Activated CD4-positive, CD25-positive, alpha-beta regulatory T cell treated with anti-CD3 and anti-CD28 coated beads, Interleukin-2, amount 50 U/mL, for 24 hours (primary cell): ENCODE results near the gene LDB2.

Experiments used
- ATAC-seq, 2 donors: fragments of 150-1000 bp; cut with Tn5 transposase; one replicate each; pipeline ENCODE4 v1.10.0; 2021; ENCODE audit warnings: mild to moderate bottlenecking in 1 of 2, moderate library complexity in 1 of 2

LDB2 gene

GRCh38 chr4:16717266-16717970 is 181.0 kb downstream of the LDB2 start:
- no peak for ATAC-seq

GRCh38 chr4:16715482-16715881 is 183.0 kb downstream of the LDB2 start:
- no peak for ATAC-seq

- ATAC-seq = no peak
These were observed 184.3 kb downstream of the LDB2 start for GRCh38 chr4:16714191-16714590.

DNA sequence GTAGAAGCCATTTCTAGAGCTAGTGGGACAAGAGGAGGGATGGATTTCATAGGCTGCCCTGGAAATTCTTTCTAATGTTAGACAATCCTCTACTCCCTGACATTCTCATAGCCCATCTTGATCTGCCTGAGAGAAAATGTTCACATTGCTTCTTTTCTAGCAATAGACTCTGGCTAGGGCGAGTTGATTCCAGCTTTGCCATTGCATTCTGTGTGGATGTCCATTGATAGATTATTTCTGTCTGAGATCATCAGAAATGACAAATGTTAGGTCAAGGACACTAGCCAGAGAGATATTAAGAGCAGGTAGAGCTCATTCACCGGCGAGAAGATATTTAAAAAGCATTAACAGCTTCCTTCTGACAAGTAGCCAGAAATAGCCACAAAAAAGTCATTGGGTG is 184.7 kb downstream of the LDB2 start:
- no peak for ATAC-seq

- ATAC-seq = no peak
These were observed 185.2 kb downstream of the LDB2 start for GRCh38 chr4:16713271-16713670.

DNA sequence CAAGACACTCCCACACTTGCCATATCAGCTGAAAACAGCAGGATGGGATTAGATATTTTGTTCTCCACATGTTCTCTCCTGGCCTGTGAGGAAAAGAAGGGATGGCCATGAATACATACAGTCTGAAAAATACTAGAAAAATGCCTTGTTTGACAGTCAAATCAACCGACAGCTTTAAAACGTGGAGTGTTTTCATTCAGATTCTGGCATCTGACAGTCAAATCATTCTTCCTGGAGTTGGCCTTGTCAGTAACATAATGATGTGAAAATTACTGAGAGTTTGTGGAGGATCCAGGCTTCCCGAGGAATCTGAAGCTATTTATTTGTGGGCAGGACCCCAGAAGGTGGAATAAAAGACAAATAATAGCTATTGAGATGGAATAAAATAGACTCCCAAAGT is 188.2 kb downstream of the LDB2 start:
- no peak for ATAC-seq

- no peak for ATAC-seq
These were observed 190.6 kb downstream of the LDB2 start for GRCh38 chr4:16707874-16708273.

- no peak for ATAC-seq
These were observed 192.2 kb downstream of the LDB2 start for GRCh38 chr4:16706251-16706650.

DNA sequence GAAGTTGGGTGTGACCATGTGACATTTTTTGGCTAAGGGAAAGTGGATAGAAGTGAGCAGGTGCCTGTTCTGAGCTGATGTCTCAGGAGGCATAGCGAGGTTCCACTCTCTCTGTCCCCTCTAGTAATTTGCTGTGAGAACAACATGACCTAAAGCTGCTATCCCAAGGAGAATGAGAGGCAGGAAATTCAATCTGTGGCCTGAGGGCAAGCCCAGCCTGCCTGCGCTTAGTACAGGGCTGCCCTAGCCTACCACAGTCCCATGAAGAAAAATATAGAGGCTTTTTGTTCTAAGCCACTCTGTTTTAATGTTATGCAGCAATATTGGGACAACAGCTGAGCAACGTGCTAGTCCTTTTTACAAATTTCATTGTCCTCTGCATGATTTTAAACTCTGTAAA is 193.1 kb downstream of the LDB2 start:
- no peak for ATAC-seq

- no peak for ATAC-seq
These were observed 194.0 kb downstream of the LDB2 start for GRCh38 chr4:16704489-16704888.

GRCh38 chr4:16695896-16696295 is 202.5 kb downstream of the LDB2 start:
- no peak for ATAC-seq

DNA sequence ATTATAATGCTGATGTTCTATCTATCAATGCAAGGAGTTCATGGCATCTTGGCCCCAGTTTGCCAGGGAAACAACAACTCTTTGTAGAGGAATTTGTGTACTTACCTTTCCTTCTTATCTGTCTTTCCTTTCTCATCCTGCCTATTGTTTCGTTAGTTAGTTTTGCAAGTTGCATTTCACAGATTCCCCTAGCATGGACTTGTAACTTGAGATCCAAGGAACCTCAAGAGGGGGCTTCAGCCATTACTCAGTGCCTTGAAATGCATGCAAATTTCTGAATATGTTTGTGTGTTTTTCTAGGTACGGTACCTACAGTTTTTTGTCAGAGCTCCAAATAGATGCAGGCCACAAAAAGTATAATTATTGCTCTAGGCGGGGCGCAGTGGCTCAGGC is 203.6 kb downstream of the LDB2 start:
- no peak for ATAC-seq

- ATAC-seq = no peak
These were observed 204.1 kb downstream of the LDB2 start for GRCh38 chr4:16694173-16694883.

GRCh38 chr4:16693641-16694040 is 204.8 kb downstream of the LDB2 start:
- no peak for ATAC-seq

DNA sequence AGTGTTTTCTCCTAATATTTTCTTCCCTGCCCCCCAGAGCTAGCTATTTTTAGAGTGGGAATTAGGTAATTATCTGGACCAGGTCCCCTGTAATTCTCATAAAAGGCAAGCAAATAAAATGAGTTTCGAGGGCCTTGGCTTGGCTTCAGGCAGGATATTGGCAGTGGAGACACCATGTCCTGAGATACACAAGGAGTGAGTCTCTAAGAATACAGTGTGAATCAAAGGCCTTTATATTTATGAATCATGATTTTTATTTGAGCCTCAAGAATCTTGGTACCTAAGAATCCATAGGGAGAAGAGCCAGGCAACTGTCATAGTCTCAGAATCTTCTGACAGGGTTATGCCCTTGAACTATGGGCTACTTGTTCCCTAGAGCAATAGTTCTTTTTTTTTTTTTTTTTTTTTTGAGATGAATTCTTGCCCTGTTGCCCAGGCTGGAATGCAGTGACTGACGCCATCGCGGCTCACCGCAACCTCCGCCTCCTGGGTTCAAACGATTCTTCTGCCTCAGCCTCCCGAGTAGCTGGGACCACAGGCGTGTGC is 205.4 kb downstream of the LDB2 start:
- no peak for ATAC-seq

DNA sequence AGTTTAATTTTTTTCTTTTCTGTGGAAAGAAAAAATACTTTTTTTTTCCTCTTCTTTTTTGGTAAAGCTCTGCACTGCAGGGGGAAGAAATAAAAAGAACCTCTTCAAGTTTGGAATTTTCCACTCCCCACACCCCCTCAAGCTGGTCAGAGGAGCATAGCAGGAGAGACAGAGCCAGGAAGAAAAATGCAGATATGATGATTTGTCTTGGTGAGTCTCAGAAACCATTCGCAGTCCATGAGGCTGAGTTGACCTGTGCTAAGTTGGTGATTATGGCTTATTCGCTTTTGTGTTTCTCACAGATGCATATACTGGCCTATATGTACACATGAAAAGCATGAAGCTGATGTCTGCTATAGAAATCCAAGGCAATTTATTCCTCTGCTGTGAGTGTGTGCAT is 205.9 kb downstream of the LDB2 start:
- no peak for ATAC-seq

DNA sequence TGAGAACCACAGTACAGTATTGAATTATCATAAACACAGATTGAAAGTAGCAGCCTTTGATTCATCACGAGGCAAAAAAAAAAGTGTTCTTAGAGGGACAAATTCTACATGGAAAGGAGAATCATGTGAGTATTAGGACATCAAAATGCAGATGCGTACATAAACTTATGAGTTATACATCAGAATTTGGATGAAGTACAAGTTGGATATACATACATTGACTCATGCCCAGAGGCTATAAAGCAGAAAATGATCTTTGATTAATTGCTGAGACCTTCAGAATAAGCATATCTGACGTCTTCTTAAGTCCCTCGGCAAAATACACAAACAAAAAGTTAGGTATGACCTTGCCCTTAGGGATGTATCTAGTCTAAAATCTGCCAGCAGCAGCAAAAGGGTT is 206.4 kb downstream of the LDB2 start:
- no peak for ATAC-seq

DNA sequence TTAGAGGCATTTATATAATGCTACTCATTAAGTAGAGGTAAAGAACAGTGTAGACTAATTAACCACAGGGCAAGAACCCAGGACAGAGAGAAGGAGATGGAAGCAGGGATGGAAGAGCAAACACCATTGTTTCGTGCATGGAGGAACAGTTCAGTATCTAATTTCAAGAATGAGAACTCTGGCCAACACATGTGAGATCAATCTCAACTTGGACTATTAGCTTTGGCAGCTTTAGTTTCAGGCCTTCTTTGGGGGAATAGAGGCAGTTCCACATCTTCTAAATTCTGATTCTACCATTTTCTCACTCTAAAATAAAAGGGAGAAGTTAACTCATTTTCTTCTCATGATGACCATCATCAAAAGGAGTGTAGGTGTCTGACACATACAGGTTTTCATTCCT is 207.0 kb downstream of the LDB2 start:
- no peak for ATAC-seq

DNA sequence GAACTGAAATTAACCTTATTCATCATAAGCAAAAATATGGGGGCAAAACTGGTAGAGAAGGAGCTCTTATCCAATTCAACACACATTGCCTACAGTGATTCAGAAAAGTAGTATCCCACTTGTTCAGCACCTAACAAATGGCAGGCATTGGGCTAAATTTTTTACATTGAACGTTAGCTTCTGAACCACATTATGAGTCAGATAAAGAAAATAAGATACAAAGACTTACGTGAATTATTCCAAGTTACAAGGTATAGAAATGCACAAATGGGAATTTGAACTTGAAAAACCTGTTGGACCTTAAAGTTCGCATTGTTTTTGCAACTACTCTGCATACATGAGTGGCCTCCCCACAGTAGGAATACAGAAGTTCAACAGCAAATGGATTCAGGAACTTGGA is 210.6 kb downstream of the LDB2 start:
- no peak for ATAC-seq

DNA sequence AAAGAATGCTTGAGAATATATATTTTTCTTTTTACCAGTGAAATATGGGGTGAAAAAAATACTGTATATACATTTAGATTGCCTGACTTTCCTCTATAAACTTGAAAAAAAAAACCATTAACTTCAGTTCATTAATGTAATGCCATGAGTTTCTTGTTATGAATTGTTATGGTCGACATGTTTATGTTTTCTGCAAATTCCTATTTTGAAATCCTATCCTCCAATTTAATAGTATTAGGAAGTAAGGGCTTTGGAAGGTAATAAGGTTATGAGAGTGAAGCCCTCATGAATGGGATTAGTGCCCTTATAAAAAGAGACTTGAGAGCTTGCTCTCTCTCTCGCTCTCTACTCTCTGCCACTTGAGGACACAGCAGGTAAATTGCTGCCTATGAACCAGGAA is 211.4 kb downstream of the LDB2 start:
- ATAC-seq = no peak

GRCh38 chr4:16686195-16686594 is 212.2 kb downstream of the LDB2 start:
- no peak for ATAC-seq

GRCh38 chr4:16685536-16685935 is 212.9 kb downstream of the LDB2 start:
- ATAC-seq = no peak

GRCh38 chr4:16684935-16685334 is 213.5 kb downstream of the LDB2 start:
- ATAC-seq = no peak

DNA sequence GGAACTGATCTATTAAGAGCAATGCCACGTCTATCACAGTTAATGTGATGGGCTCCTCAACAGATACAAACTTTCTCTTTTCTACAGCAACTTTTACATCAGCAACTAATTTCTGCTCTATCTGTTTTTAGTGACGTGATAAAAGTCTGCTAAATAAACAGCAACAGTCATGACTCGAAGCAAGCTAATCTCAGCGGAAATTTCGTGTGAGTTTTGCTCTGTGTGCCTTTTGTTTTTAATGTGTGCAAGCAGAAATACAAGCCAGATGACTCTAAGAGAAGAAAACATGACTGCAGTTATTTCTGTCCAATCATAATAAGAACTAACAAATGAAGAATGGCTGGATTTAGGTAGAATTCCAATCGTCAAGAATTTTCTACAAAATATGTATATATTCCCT is 214.3 kb downstream of the LDB2 start:
- ATAC-seq = no peak

DNA sequence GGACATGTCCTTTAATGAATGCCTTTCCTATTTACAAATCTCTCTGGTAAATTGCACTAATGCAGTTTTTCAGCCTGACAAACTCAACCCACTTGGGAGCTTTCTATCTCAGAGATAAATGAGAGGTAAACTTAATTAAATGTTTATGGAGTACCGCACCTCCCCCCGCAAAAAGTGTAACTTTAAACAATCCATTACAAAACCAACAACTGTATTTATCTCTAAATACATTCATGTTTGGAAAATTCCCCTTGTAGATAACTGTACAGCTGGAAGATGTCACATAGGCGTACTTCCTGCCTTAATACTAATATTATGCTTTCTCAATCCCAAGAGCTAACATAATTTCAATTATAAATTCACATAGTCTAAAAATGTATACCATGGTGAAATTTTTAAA is 215.5 kb downstream of the LDB2 start:
- no peak for ATAC-seq
